HG02798 (cell line): ENCODE results near the gene LTF.

Source experiments
- ATAC-seq: cut with Tn5 transposase; IDR thresholded peaks from one replicate; pipeline ENCODE4 v1.9.1; 2021; ENCODE audit warnings: mild to moderate bottlenecking; ENCODE audit not compliant: unreplicated experiment, poor library complexity

LTF gene

GRCh38 chr3:46470831-46471230 is 6.1 kb upstream of the LTF start:
- no peak for ATAC-seq

GRCh38 chr3:46469680-46470357 is 5.1 kb upstream of the LTF start:
- ATAC-seq = no peak

- ATAC-seq = no peak
These were observed 4.3 kb upstream of the LTF start for GRCh38 chr3:46468753-46469600.

- no peak for ATAC-seq
These were observed 2.9 kb upstream of the LTF start for GRCh38 chr3:46467562-46467961.

GRCh38 chr3:46466871-46467403 is 2.2 kb upstream of the LTF start:
- ATAC-seq = no peak

- no peak for ATAC-seq
These were observed 1.6 kb upstream of the LTF start for GRCh38 chr3:46466273-46466672.

- ATAC-seq = no peak
These were observed 453 bp upstream of the LTF start for GRCh38 chr3:46465196-46465520.

GRCh38 chr3:46463868-46464241 is 850 bp downstream of the LTF start:
- ATAC-seq = no peak

GRCh38 chr3:46463120-46463867 is 1.4 kb downstream of the LTF start:
- no peak for ATAC-seq

- no peak for ATAC-seq
These were observed 2.2 kb downstream of the LTF start for GRCh38 chr3:46462511-46462910.

- ATAC-seq = no peak
These were observed 2.6 kb downstream of the LTF start for GRCh38 chr3:46462111-46462510.

GRCh38 chr3:46460051-46460450 is 4.7 kb downstream of the LTF start:
- ATAC-seq = no peak

- ATAC-seq = no peak
These were observed 8.6 kb downstream of the LTF start for GRCh38 chr3:46456118-46456517.

- no peak for ATAC-seq
These were observed 9.2 kb downstream of the LTF start for GRCh38 chr3:46455231-46456115.

- no peak for ATAC-seq
These were observed 10.1 kb downstream of the LTF start for GRCh38 chr3:46454606-46455005.

GRCh38 chr3:46454209-46454595 is 10.5 kb downstream of the LTF start:
- no peak for ATAC-seq

- ATAC-seq = no peak
These were observed 11.0 kb downstream of the LTF start for GRCh38 chr3:46453526-46454208.

GRCh38 chr3:46449755-46450552 is 14.8 kb downstream of the LTF start:
- no peak for ATAC-seq

GRCh38 chr3:46448721-46449120 is 16.0 kb downstream of the LTF start:
- no peak for ATAC-seq
